Panc1 (cell line): ENCODE results near the gene DUSP15. TPM values are rescaled to one million over a fixed set of nuclear protein-coding genes. Genes with fewer than 3 reads are reported as not detected.
"Not testable (repeated sequence)": the region's sequence is repeated elsewhere in the genome, so short reads cannot be mapped to it uniquely, and the experiment has no call there.

ENCODE experiments used
- ATAC-seq: fragments of 200-7000 bp; cut with Tn5 transposase; 2 replicates; pipeline ENCODE4 v1.9.1; 2020; ENCODE audit warnings: mild to moderate bottlenecking, moderate library complexity
- BruUV-seq: library from RNA; stranded (reverse); fragments of 400-500 nt; replicated peaks from 2 replicates; lab custom pipeline; 2021; lab: Mats Ljungman, UMichigan
- CTCF ChIA-PET: fragments of 300-600 bp; sonication (Branson Sonifier 250); formaldehyde crosslinking; loops from one replicate; lab custom pipeline; 2022; ENCODE audit warnings: antibody characterized with exemption; lab: Charles Lee
- POLR2A ChIA-PET: fragments of 300-600 bp; sonication (Branson Sonifier 250); formaldehyde crosslinking; loops from one replicate; lab custom pipeline; 2022; ENCODE audit warnings: antibody characterized with exemption; lab: Charles Lee
- DNase-seq: peaks from one replicate; pipeline ENCODE4 v3.0.0-alpha.2; 2010; ENCODE audit warnings: low read depth, low spot score
- H3K27ac ChIP-seq: 2 replicates; pipeline ENCODE4 v1.5.1; 2011; ENCODE audit warnings: mild to moderate bottlenecking, low read length, inconsistent platforms
- H3K27me3 ChIP-seq: fragments of 200-500 bp; sonication (Bioruptor generic); 2 replicates; pipeline ENCODE4 v1.6.0; 2014; ENCODE audit warnings: low read length, inconsistent platforms; ENCODE audit not compliant: control insufficient read depth, insufficient read depth
- H3K36me3 ChIP-seq: fragments of 200-500 bp; sonication (Bioruptor generic); 2 replicates; pipeline ENCODE4 v1.5.1; 2014; ENCODE audit warnings: inconsistent platforms, mild to moderate bottlenecking, low read length, moderate library complexity; ENCODE audit not compliant: control insufficient read depth, insufficient read depth
- H3K4me1 ChIP-seq: 2 replicates; pipeline ENCODE4 v1.5.1; 2011; ENCODE audit warnings: inconsistent platforms, mild to moderate bottlenecking, low read length, moderate library complexity; ENCODE audit not compliant: control insufficient read depth, insufficient read depth
- H3K4me3 ChIP-seq, 2 experiments: 2 replicates each; pipeline ENCODE4 v1.5.1; 2011 to 2012; ENCODE audit warnings: low read depth in 2 of 2, low read length in 2 of 2, mild to moderate bottlenecking in 2 of 2, inconsistent platforms in 1 of 2, moderate library complexity in 1 of 2
- H3K9me3 ChIP-seq: fragments of 200-500 bp; sonication (Bioruptor generic); 2 replicates; pipeline ENCODE4 v1.5.1; 2014; ENCODE audit warnings: low read depth, mild to moderate bottlenecking, inconsistent platforms, low read length, moderate library complexity; ENCODE audit not compliant: control insufficient read depth, insufficient read depth
- CTCF ChIP-seq: fragments of 450-650 bp; IDR thresholded peaks from 2 replicates; pipeline ENCODE4 v1.5.1; 2017; ENCODE audit warnings: mild to moderate bottlenecking
- POLR2AphosphoS5 ChIP-seq: IDR thresholded peaks from 2 replicates; pipeline ENCODE4 v1.6.1; 2012; ENCODE audit warnings: mild to moderate bottlenecking, low read depth, low read length, moderate library complexity
- REST ChIP-seq, 2 experiments: IDR thresholded peaks; 2 replicates each; pipeline ENCODE4 v1.6.1; 2011 to 2012; ENCODE audit warnings: low read depth in 2 of 2, control low read depth in 1 of 2, low read length in 1 of 2, mild to moderate bottlenecking in 1 of 2, moderate library complexity in 1 of 2; ENCODE audit not compliant: insufficient read depth in 1 of 2
- SIN3A ChIP-seq: IDR thresholded peaks from 2 replicates; pipeline ENCODE4 v1.6.1; 2012; ENCODE audit warnings: low read depth, mild to moderate bottlenecking, low read length, moderate library complexity, borderline replicate concordance; ENCODE audit not compliant: insufficient read depth
- TCF7L2 ChIP-seq: IDR thresholded peaks from 2 replicates; pipeline ENCODE4 v1.6.1; 2011; ENCODE audit warnings: mild to moderate bottlenecking, low read depth, low read length, inconsistent platforms
- in situ Hi-C: cut with HindIII; loops from 2 replicates; pipeline ENCODE4 v1.10.0; 2016; ENCODE audit warnings: low sequenced_read_pairs, low pct_unique_long_range_greater_than_20kb
- intact Hi-C: fragments of 100-400 bp; cut with micrococcal nuclease; formaldehyde crosslinking; loops from one replicate; pipeline ENCODE4 v1.10.0; 2022; ENCODE audit not compliant: unreplicated experiment
- total RNA-seq: library from RNA; stranded (reverse); gene quantifications from one replicate; pipeline ENCODE4 v1.2.1, GENCODE V29; 2021; ENCODE audit not compliant: unreplicated experiment

Gene DUSP15
- total RNA-seq, 1 experiment from 2014 or later: 23.6 TPM

- in situ Hi-C loops: no loop called here
- intact Hi-C loops: no loop called here
- TF ChIP-seq SIN3A: no peak
- TF ChIP-seq REST (IDR thresholded peaks at IDR 0.05; ENCODE audit: insufficient read depth in 1 of 2, low read depth in 2 of 2, low read length in 1 of 2): no peak
- TF ChIP-seq POLR2AphosphoS5: no peak
- TF ChIP-seq TCF7L2: no peak
- no peak for TF ChIP-seq CTCF
- ChIA-PET POLR2A (no interaction called here), CTCF (interaction anchor here (0.8 kb wide), 1 partner anchor 17 kb away, joined by 3 read pairs; no protein-coding TSS in a partner anchor)
- Histone ChIP-seq H3K4me1 (peaks cover 13% of the 10 kb centered on the region), H3K4me3 (no peak overlapping the region), H3K27ac (peak overlapping the region; percentile 24; the same call in 1 of the 2 replicates), H3K27me3 (no peaks in the 10 kb centered on the region), H3K36me3 (no peaks in the 10 kb centered on the region), H3K9me3 (no peaks in the 10 kb centered on the region)
- ATAC-seq: no peak
- no peak for DNase-seq
- BruUV-seq: no TSS peak
These were observed 40.6 kb downstream of the DUSP15 start for GRCh38 chr20:31829731-31830130.

- not testable (repeated sequence) for ATAC-seq, BruUV-seq
- CTCF ChIA-PET: interaction anchor here (0.7 kb wide), 1 partner anchor 16 kb away, joined by 9 read pairs; no protein-coding TSS in a partner anchor
These were observed 42.3 kb downstream of the DUSP15 start for GRCh38 chr20:31828016-31828415.

GRCh38 chr20:31827059-31827458 is 43.3 kb downstream of the DUSP15 start:
- in situ Hi-C loops (no loop called here), intact Hi-C loops (no loop called here)
- BruUV-seq: no TSS peak
- DNase-seq (no peak), ATAC-seq (no peak)
- H3K4me3 ChIP-seq: no peak overlapping the region
- TF ChIP-seq REST (IDR thresholded peaks at IDR 0.05; ENCODE audit: insufficient read depth in 1 of 2, low read depth in 2 of 2, low read length in 1 of 2) (no peak), POLR2AphosphoS5 (no peak), TCF7L2 (no peak), SIN3A (no peak), CTCF (no peak)
- H3K27ac ChIP-seq: no peak overlapping the region
- H3K4me1 ChIP-seq: peaks cover 12% of the 10 kb centered on the region
- ChIA-PET POLR2A (interaction anchor here (0.6 kb wide), 1 partner anchor 298 kb away, joined by 3 read pairs; no protein-coding TSS in a partner anchor), CTCF (interaction anchor here (0.8 kb wide), 1 partner anchor 20 kb away, joined by 3 read pairs; no protein-coding TSS in a partner anchor)
- no peaks in the 10 kb centered on the region for H3K27me3 ChIP-seq
- no peaks in the 10 kb centered on the region for H3K9me3 ChIP-seq
- H3K36me3 ChIP-seq: no peaks in the 10 kb centered on the region

More at GRCh38 chr20:31828016-31828415, 42.3 kb downstream of the DUSP15 start:
- DNase-seq, H3K27me3 ChIP-seq, H3K9me3 ChIP-seq, H3K4me1 ChIP-seq, H3K36me3 ChIP-seq, H3K4me3 ChIP-seq, intact Hi-C loops, in situ Hi-C loops, POLR2A ChIA-PET, H3K27ac ChIP-seq: not testable (repeated sequence)
